GM18526 (cell line): ENCODE data around the gene FATE1.

Experiments used
- POLR2A ChIP-seq: IDR thresholded peaks from 3 replicates; pipeline ENCODE4 v1.6.1; 2011; ENCODE audit not compliant: insufficient read length; ENCODE audit errors: extremely low read depth

Gene FATE1

GRCh38 chrX:151715752-151716151, at the start of gene FATE1:
FATE1 (plus strand) TSS chrX:151716035; CDS start chrX:151716120, 85 bp downstream.
- no peak for TF ChIP-seq POLR2A

- no peak for TF ChIP-seq POLR2A
Measured at GRCh38 chrX:151675121-151675746, 40.6 kb upstream of the FATE1 start.

- no peak for TF ChIP-seq POLR2A
Measured at GRCh38 chrX:151676196-151676595, 39.6 kb upstream of the FATE1 start.

GRCh38 chrX:151679798-151680402, 35.9 kb upstream of the FATE1 start:
- no peak for TF ChIP-seq POLR2A

GRCh38 chrX:151680805-151681204, 35.0 kb upstream of the FATE1 start:
- TF ChIP-seq POLR2A = no peak

GRCh38 chrX:151687635-151688034, 28.2 kb upstream of the FATE1 start:
- TF ChIP-seq POLR2A = no peak

GRCh38 chrX:151688695-151689094, 27.1 kb upstream of the FATE1 start:
- TF ChIP-seq POLR2A = no peak

- no peak for TF ChIP-seq POLR2A
Measured at GRCh38 chrX:151692825-151693224, 23.0 kb upstream of the FATE1 start.

- TF ChIP-seq POLR2A = no peak
Measured at GRCh38 chrX:151694121-151694520, 21.7 kb upstream of the FATE1 start.

- no peak for TF ChIP-seq POLR2A
Measured at GRCh38 chrX:151694661-151695582, 20.9 kb upstream of the FATE1 start, which contains the start of gene PRRG3. PRRG3 (plus strand) TSS chrX:151695458; CDS start chrX:151698815, 3,357 bp downstream.

- TF ChIP-seq POLR2A = no peak
Measured at GRCh38 chrX:151695583-151696340, 20.1 kb upstream of the FATE1 start.

- no peak for TF ChIP-seq POLR2A
Measured at GRCh38 chrX:151697522-151697921, 18.3 kb upstream of the FATE1 start.

GRCh38 chrX:151698485-151698884, 17.4 kb upstream of the FATE1 start:
- TF ChIP-seq POLR2A = no peak

- no peak for TF ChIP-seq POLR2A
Measured at GRCh38 chrX:151699746-151700145, 16.1 kb upstream of the FATE1 start.

GRCh38 chrX:151700581-151700980, 15.3 kb upstream of the FATE1 start:
- TF ChIP-seq POLR2A = no peak
